CD4-positive, alpha-beta T cell treated with Interleukin-1 beta for 1 hour (primary cell): ENCODE results near the gene PCSK5.

ENCODE experiments used
- DNase-seq, 2 donors: peaks; one replicate each; pipeline ENCODE4 v3.0.0-alpha.2; 2020 to 2022

PCSK5 gene

GRCh38 chr9:76090909-76091308, 200.4 kb downstream of the PCSK5 start:
- no peak for DNase-seq

DNA sequence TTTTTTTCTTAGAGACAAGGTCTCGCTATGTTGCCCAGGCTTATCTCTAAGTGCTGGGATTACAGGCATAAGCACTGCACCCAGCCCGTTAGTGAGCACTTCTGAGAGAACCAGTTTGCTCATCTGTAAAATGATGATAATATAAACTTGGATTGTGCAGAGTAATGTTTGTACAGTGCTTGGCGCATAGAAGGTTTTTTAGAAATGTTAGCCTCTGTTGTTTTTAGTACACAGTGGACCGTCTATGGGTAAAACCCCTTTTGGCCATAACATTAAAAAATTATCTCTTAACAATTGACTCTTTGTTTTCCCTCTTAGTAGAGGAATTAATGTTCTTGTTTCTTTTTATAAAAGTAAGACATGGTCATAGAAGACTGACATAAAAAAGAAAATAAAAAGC, 202.1 kb downstream of the PCSK5 start:
- DNase-seq: no peak

DNA sequence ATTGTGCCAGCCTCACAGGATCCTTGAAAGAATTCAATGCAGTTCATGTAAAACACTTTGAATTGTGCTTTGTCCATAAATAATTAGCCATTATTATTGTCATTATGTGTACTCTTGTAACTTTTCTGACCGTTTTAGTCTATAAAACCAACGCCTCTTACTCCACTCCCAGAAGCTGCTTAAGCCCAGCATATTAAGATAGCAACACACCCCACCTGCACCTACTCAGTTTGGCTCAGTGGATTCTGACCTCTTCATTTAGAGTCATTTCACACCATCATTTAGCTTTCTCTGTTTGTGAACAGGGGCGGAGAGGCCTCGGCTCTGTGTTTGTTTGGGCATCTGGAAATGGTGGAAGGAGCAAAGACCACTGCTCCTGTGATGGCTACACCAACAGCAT, 205.1 kb downstream of the PCSK5 start:
- no peak for DNase-seq

DNA sequence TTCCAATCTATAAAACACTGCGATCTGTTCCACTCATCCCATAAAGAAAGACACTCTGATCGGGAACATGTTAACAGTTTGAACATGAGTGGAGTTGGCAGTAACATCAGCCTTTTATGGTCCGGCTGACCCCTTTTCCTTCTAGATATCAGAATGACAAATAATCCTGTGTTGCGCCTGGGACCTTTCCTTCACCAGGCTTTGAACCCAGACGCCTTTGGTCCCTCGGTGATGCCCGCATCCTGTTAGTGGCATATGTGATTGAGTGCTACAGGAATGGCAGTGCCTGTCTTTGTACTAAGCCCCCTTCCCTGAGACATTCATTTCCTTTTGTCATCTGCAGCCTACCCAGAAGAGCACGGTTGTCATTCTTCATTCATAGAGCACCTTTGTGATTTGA, 209.0 kb downstream of the PCSK5 start:
- DNase-seq: no peak

- DNase-seq: no peak
Observed at GRCh38 chr9:76101075-76101474, 210.6 kb downstream of the PCSK5 start.

GRCh38 chr9:76101491-76101890, 211.0 kb downstream of the PCSK5 start:
- DNase-seq: no peak

GRCh38 chr9:76101947-76102346, 211.5 kb downstream of the PCSK5 start:
- no peak for DNase-seq

- no peak for DNase-seq
Observed at GRCh38 chr9:76103531-76104315, 213.2 kb downstream of the PCSK5 start.

DNA sequence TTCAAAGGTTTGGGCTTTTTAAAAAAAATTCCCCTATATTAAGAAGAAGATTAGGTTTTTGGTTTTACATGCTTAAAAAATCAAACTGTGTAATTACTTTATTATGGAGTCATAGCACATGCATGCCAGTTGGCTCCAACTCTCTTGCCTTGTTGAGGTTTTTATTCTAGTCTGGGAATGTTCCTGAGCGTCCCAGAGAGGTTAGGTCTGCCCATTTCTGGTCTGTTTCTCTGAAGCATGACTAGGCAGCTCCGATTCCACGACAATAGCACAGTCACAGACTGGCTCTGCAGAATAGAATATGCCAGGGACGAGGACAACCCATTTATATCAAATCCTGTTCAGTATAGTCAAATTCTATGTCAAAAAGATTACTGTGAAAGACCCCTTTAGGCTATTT, 217.0 kb downstream of the PCSK5 start:
- no peak for DNase-seq

DNA sequence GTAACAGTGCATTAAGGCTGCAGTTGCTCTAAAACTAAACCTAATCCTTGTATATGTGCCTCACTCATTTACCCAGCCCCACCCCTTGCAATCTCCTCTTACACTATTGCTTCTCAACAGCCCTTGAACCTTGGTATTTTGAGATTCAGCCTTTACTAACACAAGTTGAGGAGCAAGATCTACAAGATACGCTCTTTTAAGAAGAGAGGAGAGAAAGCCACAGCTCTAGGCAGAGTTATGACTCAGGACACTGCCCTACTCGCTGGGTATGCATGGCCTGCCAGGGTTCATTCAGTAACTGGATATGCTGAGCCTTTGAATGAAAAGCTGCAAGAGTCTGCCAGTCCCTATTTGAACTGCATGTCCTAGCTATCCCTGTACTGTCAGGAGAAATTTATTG, 219.5 kb downstream of the PCSK5 start:
- DNase-seq: no peak

GRCh38 chr9:76112151-76112550, 221.7 kb downstream of the PCSK5 start:
- no peak for DNase-seq

GRCh38 chr9:76114144-76114543, 223.7 kb downstream of the PCSK5 start:
- DNase-seq: no peak

- no peak for DNase-seq
Observed at GRCh38 chr9:76115396-76115795, 224.9 kb downstream of the PCSK5 start.

- DNase-seq: no peak
Observed at GRCh38 chr9:76115982-76116646, 225.6 kb downstream of the PCSK5 start.

DNA sequence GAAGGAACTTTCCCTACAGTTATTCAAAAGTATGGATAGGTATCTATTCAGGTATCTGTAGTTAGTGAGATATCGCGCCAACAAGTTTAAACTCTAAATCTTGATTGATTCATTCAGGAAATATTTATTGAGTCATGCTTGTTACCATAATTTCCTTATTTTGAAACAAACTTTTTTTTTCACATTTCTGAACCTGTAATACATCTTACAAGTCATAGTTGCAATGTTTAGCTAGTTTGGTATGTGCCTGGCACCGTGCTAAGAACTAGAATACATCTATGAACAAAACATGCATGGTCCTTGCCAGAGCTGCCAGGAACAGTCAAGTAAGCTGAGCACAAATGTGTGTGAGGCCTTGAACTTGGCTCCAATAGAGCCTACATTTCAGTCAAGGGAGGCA, 226.4 kb downstream of the PCSK5 start:
- no peak for DNase-seq

GRCh38 chr9:76127637-76128036, 237.2 kb downstream of the PCSK5 start:
- DNase-seq: no peak

DNA sequence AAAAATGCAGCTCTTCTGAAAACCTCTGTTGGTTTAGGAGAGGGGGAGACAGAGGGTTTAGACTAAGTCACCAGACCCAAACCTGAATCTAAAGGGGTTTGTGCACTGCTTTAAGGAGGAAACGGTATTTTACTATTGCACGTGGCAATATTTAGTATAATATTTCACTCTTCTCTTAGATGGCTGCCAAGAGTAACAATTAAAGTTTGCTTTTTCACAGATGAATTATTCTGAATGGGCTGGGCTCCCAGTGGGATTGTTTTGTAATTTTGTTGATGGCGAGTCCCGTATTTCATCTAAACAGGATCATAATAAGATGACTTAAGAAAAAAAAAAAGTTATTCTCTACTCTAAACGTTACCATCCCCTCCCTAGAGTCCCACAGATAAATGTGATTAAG, 245.4 kb downstream of the PCSK5 start:
- DNase-seq: no peak

DNA sequence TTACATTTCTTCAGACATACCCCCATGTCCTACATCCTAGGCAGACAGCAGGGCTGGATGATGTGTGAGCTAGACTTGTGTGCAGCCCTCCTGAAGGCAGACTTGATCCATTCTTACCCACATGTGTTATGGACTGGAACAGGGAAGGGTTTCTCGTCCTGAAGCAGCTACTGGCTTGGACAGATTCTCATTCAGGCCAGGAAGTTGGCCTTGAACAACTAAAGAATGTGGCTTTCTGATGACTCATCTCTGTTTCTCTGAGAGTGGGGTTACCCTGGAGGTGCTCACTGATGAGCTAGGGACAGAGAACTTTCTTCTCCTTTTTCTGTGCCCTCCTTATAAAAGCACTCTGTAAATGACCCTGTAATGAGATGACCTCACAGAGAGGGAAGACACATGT, 246.5 kb downstream of the PCSK5 start:
- DNase-seq: no peak

GRCh38 chr9:76137931-76138330, 247.5 kb downstream of the PCSK5 start:
- DNase-seq: no peak

DNA sequence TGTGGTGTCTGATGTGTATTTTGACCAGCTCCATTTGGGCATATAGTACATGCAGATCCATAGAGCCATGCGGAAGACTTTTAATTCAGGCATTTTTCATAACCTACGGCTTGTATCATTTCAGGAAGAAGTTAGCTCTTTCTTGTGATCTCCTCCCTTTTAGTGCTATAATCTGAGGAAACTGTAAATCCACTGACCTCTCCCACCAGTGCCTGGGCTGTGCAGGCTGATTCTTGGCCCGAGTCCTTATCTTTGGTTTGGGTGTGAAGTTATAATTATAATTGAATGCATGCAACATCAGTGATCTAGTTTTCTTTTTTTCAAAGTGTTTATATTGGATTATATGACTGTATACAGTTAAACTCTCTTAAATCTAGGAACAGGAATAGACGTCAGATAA, 247.9 kb downstream of the PCSK5 start:
- DNase-seq: no peak

DNA sequence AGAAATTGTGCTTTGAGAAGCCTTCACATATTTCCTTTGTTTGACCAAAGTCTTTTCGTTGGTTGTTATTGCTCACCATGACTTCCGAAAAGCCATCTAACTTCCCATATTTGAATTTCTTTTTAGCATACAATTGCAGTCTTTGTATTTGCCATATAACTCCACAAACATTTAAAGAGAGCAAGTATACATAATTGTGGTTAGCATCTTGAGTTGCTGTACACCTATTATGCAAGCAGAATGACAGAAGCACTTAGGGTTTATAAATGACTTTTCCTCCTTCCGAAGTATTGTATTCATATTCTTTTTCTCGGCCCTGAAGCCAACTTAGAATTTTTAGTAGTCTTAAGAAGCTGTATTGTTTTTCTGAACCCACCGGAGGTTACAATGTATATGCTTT, 253.4 kb downstream of the PCSK5 start:
- no peak for DNase-seq

DNA sequence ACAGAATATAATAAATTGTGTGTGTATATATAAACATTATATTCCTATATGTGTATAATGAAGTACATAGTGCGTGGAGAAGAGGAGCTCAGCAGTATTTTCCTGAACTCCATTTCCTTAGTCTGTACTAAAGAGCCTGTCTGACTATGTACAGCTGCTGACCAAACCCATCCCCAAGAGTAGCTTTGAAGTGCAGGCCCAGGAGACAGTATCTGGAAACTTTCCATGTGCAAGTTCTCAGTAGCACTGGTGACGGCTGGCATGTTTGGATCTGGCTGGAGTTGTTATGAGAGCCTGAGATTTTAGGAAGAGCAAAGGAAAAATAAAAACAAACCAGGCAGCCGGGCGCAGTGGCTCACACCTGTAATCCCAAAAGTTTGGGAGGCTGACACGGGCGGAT, 259.5 kb downstream of the PCSK5 start:
- DNase-seq: no peak

DNA sequence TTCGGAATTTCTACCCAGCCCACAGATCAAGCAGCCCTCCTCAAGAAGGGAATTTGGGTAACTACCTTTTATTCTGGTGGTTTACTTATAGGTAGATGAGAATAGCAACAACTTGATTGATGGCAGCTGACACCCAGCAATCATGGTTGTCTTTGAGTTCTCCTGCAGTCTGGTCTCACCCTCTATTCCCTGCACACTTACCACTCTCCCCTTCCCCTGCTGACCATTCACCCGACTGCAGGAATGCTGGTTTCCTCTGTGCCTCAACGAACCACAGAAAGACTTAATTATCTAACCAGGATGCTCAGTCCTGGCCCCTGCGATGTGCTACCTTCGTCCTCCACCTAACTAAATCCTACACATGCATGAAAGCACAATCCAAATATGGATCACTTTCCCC, 260.8 kb downstream of the PCSK5 start:
- DNase-seq: no peak

- no peak for DNase-seq
Observed at GRCh38 chr9:76153339-76153738, 262.9 kb downstream of the PCSK5 start.
